ENCODE measurements around the gene USH2A.

GRCh38 chr1:216032961-216033614 is 390.2 kb downstream of the USH2A start:
- TF ChIP-seq CTCF (conservative IDR thresholded peaks at IDR 0.05; ENCODE audit: low read length) (no peak), EZH2phosphoT487 (IDR thresholded peaks at IDR 0.05; ENCODE audit: borderline replicate concordance) (no peak)
